Measurements from ENCODE around the gene PTPRD.

PTPRD gene

DNA sequence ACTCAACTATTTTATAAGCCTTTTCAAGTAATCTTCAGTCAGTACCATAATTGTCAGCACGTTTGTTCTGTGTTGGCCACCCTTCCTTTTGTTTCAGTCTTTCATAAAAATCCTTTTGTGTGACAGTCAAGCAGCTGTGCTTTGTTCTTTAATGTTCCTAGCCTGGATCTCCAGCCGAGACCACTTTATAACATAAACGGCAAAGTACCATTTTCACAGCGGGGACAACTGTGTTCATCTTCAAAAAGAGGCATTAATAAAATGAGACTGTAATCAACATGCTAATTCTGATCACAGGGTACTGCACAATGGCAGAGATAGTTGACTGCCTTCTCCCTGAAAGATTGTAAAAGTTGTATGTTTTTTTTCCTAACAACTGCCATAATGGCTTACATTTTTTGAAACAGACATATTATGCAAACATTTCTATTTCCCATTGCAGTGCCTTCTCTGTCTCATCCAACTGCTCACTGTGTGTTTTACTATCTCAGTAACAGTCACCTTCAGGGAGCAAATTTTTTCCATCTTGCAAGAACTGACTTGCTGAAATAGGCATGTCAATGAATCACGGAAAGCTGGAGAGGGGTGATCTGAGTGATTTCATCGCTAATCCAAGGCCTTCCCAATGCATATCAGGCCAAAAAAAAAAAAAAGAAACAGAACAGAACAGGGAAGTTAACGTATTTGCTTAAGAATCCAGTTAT is 1984.7 kb downstream of the PTPRD start:
- no peak for TF ChIP-seq CTCF (IDR thresholded peaks at IDR 0.05; ENCODE audit: low read depth, low read length, missing control alignments)
- no peak for DNase-seq (ENCODE audit: extremely low read depth, low read depth)

GRCh38 chr9:8622871-8623270 is 1989.9 kb downstream of the PTPRD start:
- TF ChIP-seq CTCF (IDR thresholded peaks at IDR 0.05; ENCODE audit: low read depth, low read length, missing control alignments) = no peak
- no peak for DNase-seq (ENCODE audit: extremely low read depth, low read depth)
- no peak overlapping the region for H3K4me3 ChIP-seq (replicated peaks; ENCODE audit: low read depth, low read length)

More for the DNA sequence above, 1984.7 kb downstream of the PTPRD start:
- no peak overlapping the region for H3K4me3 ChIP-seq (replicated peaks; ENCODE audit: low read depth, low read length)

GRCh38 chr9:8622222-8622802 is 1990.5 kb downstream of the PTPRD start:
- TF ChIP-seq CTCF (IDR thresholded peaks at IDR 0.05; ENCODE audit: low read depth, low read length, missing control alignments) = no peak
- no peak overlapping the region for H3K4me3 ChIP-seq (replicated peaks; ENCODE audit: low read depth, low read length)
- DNase-seq (ENCODE audit: extremely low read depth, low read depth) = no peak

DNA sequence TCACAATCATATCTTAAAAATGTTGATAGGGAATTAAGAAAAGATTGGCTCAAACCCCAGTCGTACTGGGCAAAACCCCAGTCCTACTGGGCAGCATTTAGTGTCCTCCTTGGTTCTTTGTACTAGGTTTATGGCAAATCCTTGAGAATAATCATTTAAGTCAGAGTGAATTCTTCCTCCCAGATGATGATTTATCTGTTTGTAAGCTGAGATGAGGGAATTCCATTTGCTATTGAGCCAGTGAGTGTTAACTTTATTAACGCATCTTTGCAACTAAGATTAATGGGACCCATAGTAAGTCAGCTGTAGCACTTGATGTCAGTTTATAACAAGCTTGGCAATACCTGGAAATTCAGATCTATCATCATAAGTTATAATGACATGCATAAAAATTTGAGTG is 1991.4 kb downstream of the PTPRD start:
- no peak for TF ChIP-seq CTCF (IDR thresholded peaks at IDR 0.05; ENCODE audit: low read depth, low read length, missing control alignments)
- no peak overlapping the region for H3K4me3 ChIP-seq (replicated peaks; ENCODE audit: low read depth, low read length)
- DNase-seq (ENCODE audit: extremely low read depth, low read depth) = no peak

- DNase-seq (ENCODE audit: extremely low read depth, low read depth) = no peak
- no peak overlapping the region for H3K4me3 ChIP-seq (replicated peaks; ENCODE audit: low read depth, low read length)
- no peak for TF ChIP-seq CTCF (IDR thresholded peaks at IDR 0.05; ENCODE audit: low read depth, low read length, missing control alignments)
These were observed 1996.4 kb downstream of the PTPRD start for GRCh38 chr9:8616414-8616813.

- no peak overlapping the region for H3K4me3 ChIP-seq (replicated peaks; ENCODE audit: low read depth, low read length)
- DNase-seq (ENCODE audit: extremely low read depth, low read depth) = no peak
- no peak for TF ChIP-seq CTCF (IDR thresholded peaks at IDR 0.05; ENCODE audit: low read depth, low read length, missing control alignments)
These were observed 1997.8 kb downstream of the PTPRD start for GRCh38 chr9:8614926-8615440.
